Endometrial microvascular endothelial cells (primary cell): ENCODE data around the gene EHBP1. TPM values are rescaled to one million over a fixed set of nuclear protein-coding genes. Genes with fewer than 3 reads are reported as not detected.

Source experiments
- in situ Hi-C: cut with HindIII; loops from 2 replicates; pipeline ENCODE4 v1.10.0; 2017; ENCODE audit warnings: low sequenced_read_pairs, low pct_unique_long_range_greater_than_20kb; ENCODE audit errors: inconsistent ontology term
- total RNA-seq: library from RNA; depleted of rRNA; stranded (reverse); fragments of >200 nt; gene quantifications from one replicate; pipeline ENCODE4 v1.2.3, GENCODE V29; 2015; ENCODE audit errors: inconsistent ontology term

Gene EHBP1
- total RNA-seq, 1 donor from 2014 or later: 29.9 TPM

GRCh38 chr2:62908145-62908544, 202.6 kb downstream of the EHBP1 start:
- in situ Hi-C loops: no loop called here

- in situ Hi-C loops: no loop called here
These were observed 207.8 kb downstream of the EHBP1 start for GRCh38 chr2:62913311-62913710.

DNA sequence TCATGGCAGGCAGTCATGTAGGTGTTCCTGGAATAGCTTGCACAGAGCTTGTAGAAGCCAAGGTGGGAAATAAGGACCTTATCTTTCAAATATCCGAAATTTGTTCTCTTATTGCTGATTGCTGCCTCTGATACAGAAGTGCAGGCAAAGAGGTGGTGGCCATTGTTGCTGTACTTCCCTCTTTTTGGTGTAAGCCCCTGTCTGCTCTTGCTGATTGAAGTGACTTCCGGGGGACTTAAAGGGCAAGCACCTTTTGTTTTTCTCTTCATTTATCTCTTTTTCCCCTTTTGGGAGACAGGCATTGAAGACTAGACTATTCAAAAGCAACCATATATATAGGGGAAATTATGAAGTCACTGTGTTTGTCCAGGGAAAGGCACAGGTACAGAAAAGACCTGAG, 213.5 kb downstream of the EHBP1 start:
- in situ Hi-C loops: no loop called here

GRCh38 chr2:62920070-62920469, 214.6 kb downstream of the EHBP1 start:
- in situ Hi-C loops: no loop called here

DNA sequence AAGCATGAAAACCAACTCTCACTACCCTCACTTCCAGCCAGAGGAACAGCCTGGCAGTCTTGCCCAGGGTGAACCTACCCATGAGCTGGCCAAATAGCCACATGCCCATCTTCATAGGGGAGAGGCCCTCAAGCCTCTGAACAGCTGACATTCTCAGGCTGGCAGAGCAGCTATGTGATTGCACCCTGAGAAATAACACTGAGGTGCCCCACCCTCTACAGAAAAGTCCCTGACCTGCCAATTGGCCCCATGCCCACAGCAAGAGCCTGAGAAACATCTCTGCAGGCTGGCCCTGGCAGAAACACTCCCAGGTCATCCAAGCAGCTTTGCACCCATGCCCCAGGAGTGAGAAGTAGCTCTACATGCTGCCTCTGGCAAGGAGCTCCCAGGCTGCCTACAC, 217.7 kb downstream of the EHBP1 start:
- in situ Hi-C loops: no loop called here

GRCh38 chr2:62923881-62924280, 218.4 kb downstream of the EHBP1 start:
- in situ Hi-C loops: no loop called here

DNA sequence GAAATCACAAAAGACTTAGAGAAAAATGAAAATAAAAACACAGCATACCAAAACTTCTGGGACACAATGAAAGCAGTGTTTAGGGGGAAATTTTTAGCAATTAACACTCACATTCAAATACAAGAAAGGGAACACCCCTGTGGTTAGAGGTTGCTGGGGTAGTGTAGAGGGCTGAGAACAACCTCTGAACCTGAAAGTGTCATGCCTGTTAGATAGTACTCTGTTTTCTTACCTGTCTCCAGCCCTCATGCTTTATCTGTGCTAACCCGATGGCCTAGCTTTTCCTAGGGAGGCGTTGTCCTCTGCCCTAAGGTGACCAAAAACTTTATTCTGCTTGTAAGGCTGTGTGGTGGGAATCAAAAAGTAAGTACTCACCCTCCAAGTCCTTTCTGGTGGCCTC, 222.5 kb downstream of the EHBP1 start:
- in situ Hi-C loops: no loop called here

DNA sequence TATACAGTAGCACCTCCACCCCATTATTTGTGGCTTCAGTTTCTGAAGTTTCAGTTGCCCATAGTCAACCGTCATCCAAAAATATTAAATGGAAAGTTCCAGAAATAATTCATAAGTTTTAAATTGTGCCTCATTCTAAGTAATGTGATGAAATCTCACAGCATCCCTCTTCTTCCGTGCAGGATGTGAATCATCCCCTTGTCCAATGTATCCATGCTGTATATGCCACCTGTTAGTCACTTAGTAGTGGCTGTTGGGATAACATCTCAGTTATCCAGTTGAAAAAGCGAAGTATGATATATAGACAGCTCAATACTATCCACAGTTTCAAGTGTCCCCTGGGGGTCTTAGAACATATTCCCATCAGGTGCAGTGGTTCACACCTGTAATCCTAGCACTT, 226.0 kb downstream of the EHBP1 start:
- in situ Hi-C loops: no loop called here

DNA sequence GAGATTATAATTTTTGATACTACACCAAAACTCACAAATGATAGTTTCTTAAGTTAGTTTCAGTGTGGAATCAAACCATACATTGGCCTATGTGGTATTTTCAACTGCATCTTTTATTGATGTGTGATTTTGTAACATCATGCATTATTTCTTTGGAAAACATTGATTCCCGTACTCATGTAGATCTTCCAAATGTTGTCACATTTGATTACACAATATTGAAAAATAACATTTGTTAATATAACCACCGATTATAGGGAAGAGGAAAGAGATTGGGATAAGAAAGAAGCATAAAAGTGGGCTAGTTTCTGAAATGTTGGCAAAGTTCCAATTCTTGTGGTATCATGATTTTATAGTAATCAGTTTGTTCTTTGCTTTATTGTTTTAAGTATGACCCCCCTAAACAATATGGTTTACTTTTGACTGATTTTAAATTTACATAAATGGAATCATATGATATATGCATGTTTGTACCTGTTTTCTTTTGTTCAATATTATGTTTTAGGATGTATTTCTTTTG, 227.9 kb downstream of the EHBP1 start:
- in situ Hi-C loops: no loop called here

- in situ Hi-C loops: no loop called here
These were observed 229.0 kb downstream of the EHBP1 start for GRCh38 chr2:62934517-62934916.

GRCh38 chr2:62938126-62938525, 232.6 kb downstream of the EHBP1 start:
- in situ Hi-C loops: no loop called here

GRCh38 chr2:62939735-62940491, 234.4 kb downstream of the EHBP1 start:
- in situ Hi-C loops: no loop called here

- in situ Hi-C loops: no loop called here
These were observed 235.2 kb downstream of the EHBP1 start for GRCh38 chr2:62940697-62941096.

- in situ Hi-C loops: no loop called here
These were observed 235.9 kb downstream of the EHBP1 start for GRCh38 chr2:62941413-62941812.

- in situ Hi-C loops: no loop called here
These were observed 238.8 kb downstream of the EHBP1 start for GRCh38 chr2:62944362-62944761.

- in situ Hi-C loops: no loop called here
These were observed 241.9 kb downstream of the EHBP1 start for GRCh38 chr2:62947403-62947802.

GRCh38 chr2:62956651-62957050, 251.1 kb downstream of the EHBP1 start:
- in situ Hi-C loops: no loop called here

DNA sequence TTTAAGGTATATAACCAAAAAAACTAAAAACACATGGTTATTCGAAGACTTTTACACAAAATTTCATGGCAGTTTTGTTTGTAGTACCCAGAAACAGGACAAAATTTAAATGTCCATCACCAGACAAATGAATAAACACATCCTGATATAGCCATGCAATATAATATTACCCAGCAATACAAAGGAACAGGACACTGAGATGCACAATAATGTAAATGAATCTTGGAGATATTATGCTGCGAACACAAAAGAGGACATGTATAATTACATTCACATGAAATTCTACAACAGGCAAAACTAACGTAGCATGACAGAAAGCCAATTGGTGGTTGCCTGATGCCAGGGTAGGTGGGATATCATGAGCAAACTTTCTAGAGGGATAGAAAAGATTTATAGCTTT, 252.7 kb downstream of the EHBP1 start:
- in situ Hi-C loops: no loop called here

DNA sequence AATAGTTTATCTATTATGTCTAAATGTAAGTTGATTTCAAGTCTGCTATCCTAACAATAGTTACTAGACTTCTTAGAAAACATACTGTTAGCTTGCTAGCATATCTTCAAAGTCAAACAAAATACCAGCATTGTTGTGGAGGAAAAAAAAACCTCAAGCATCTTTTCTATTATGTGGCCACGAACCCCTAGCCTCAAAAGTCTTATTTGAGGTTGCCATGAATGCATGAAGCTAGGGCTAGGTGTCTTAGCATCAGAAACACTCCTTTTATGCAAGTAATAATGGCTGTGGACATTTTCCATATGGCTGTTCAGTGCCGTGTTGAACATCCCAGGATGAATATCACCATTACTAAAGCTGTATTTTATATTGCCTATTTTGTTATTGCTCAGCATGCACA, 258.5 kb downstream of the EHBP1 start:
- in situ Hi-C loops: no loop called here

DNA sequence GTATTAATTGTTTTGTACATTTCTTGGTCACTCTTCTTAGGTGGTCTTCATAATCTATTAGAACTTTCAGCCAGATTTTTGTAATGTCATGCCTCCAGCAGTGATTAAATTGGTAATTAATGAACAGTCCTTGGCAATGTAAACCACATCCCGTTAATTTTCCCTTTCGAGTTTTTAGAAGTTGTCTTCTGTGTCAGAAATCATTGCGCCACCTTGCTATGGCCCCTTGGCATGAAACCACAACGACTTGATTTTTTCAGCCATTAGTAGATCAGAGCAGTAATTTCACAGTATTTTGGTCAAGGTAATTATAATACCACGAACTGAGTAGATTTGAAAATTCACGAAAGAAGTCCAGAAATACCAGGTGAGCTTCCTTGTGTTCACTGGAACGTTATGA, 259.2 kb downstream of the EHBP1 start:
- in situ Hi-C loops: no loop called here

GRCh38 chr2:62966991-62967390, 261.5 kb downstream of the EHBP1 start:
- in situ Hi-C loops: no loop called here
